Medulla oblongata (tissue), 1 donor: ENCODE results near the gene C13orf46.

Experiments used
- DNase-seq: peaks from one replicate; pipeline ENCODE4 v3.0.0-alpha.2; 2015; ENCODE audit errors: extremely low spot score

C13orf46 gene

DNA sequence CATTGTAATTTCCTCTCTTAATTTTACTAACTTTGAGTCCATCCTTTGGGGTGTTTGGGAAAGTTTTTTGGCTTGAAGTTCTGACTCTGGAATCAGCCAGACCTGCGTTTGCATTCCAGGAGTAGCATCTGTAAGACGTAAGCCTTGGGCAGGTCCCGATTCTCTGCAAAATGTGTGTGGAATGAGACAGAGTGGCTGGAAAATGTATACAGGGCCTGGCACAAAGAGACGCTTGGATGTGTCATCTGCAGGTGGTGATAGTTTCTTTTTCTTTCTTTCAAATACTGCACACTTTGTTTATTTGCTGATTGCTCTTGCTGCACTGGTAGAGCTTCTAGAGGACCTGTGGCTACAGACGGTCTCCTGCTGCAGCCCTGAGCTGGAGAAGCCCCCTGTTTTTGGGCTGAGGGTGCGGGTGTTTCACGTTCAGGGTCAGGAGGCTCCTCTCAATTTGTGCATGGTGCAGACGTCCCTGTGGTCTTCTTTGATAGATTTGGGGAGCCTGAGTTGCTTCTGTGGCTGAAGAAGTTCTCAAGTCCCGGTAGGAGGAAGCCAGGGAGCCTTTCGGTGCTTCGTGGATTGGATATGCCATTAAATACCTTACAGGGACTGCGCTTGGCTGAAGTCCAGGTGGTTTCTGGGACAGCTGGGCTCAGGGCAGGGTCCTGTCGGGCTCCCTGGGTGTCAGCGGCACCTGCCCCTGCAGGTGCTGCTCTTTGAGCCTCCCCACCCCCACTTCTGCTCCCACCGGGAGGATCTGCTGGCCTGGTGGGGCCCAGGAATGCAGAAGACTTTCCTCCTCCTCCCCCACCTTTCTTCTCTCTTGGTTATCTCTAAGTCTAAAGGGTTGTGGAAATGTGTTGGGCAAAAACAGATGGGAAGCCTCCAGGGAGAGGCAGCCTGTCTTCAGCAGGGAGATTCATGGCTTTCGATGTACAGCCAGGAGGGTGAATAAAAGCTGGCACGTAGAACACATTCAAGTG lies 66.0 kb downstream of the C13orf46 start:
- no peak for DNase-seq

DNA sequence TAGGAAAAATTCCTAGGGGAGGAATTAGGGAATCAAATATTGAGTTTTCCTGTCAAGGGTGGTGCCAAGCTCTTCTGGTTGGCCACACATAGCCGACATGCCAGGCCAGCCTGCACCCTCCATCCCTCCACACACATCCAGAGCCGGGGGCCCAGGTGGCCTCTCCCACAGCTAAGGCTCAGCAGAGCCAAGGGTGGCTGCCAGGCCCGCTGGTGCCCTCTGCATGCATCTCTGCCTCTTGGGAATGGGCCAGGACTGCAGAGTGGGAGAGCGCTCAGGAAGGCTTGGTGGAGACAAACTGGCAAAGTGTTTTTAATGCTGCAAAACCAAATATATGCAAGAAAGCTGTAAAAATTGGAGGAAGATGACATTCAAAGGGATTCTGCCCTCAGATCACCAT lies 67.3 kb downstream of the C13orf46 start:
- no peak for DNase-seq

DNA sequence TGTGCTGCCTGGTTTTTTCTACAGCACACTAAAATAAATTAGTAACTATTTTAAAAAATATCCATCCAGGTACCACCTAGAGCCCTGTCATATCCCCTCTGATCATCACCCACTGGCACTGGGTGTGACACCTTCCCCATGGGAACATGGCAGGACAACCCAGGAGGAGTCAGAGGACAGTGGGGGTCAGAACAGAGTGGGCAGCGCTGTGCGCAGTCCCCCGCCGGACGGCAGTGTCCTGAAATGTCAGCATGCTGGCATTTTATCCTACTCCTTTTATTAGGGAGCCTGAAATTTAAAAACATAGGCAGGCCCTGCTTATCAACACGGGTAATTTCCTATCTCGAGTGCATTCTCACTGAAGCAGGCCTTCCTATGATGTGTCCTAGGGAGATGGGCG lies 67.9 kb downstream of the C13orf46 start:
- no peak for DNase-seq

DNA sequence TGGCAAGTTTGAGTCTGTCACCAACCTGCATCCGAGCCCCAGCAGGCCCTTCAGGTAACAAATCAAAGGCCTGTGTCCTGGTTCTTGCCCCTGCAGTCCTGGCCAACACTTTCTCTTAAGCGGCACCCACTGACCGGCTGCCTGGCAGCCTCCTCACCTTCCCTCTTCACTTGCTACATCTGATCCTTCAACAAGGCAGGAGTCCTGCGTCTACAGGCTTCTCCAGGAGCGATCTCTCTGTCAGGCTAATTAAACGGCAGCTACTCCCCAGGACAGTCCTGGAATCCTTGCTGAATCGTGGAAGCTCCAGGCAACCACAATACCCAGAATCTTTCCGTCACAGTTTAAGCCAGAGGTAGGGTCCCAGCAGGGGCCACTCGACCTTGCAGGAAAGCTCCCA lies 68.9 kb downstream of the C13orf46 start:
- no peak for DNase-seq

DNA sequence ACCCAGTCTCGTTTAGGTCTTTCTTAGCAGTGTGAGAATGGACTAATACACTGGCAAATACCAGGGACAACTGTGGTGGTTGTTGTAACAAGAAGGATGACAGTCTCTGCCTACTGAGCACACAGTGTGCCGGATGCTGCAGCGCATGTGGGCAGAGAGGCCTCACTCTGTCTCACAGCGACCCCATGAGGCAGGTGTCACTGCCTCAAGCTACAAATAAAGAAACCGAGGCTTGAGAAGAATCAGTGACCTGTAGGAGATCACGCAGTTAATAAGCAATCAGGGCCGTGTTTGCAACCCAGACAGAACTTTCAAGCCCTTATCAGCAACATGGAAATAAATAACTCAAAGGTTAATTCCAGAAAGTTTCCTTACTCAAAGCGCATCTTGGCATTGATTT lies 69.5 kb downstream of the C13orf46 start:
- DNase-seq, result peak; percentile 64

DNA sequence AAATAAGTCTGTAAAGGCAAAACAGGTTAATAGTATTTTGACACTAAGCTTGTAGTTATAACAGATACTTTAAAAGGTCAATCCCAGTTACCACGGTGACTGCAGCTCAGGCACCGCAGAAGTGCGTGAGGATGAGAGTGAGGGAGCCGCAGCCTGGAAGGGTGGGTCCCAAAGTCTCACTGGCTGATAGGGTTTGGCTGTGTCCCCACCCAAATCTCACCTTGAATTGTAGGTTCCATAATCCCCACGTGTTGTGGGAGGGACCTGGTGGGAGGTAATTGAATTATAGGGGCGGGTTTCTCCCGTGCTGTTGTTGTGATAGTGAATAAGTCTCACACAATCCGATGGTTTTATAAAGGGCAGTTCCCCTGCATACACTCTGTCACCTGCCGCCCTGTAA lies 70.0 kb downstream of the C13orf46 start:
- no peak for DNase-seq
